HepG2 (cell line): ENCODE results near the gene JAZF1. TPM values are rescaled to one million over a fixed set of nuclear protein-coding genes. Genes with fewer than 3 reads are reported as not detected.
A peak's percentile ranks its signal among the peaks of the same experiment; 100 is the strongest.

ENCODE experiments used
- ATAC-seq: fragments of 200-7000 bp; cut with Tn5 transposase; 3 replicates; pipeline ENCODE4 v1.9.1; 2020; ENCODE audit warnings: mild to moderate bottlenecking, moderate library complexity
- BruUV-seq: library from RNA; stranded (reverse); fragments of 400-500 nt; replicated peaks from 2 replicates; lab custom pipeline; 2021; lab: Mats Ljungman, UMichigan
- CTCF ChIA-PET: fragments of 300-600 bp; formaldehyde crosslinking; extraction: SDS; loops from one replicate; lab custom pipeline; 2021; ENCODE audit warnings: low total read pairs, inconsistent platforms, low intra/inter-chr PET ratio; lab: Yijun Ruan, JAX
- POLR2A ChIA-PET: fragments of 350-600 bp; sonication (Branson Sonifier 250); formaldehyde crosslinking; loops from one replicate; lab custom pipeline; 2020; ENCODE audit warnings: antibody characterized with exemption, inconsistent platforms; lab: Yijun Ruan, JAX
- DNase-seq: peaks from one replicate; pipeline ENCODE4 v3.0.0-alpha.2; 2015; ENCODE audit warnings: low spot score
- FAIRE-seq: peaks from 3 replicates; lab custom pipeline; 2011; peaks lifted over from hg19 to GRCh38; lab: Jason Lieb, UNC
- H2AFZ ChIP-seq: one replicate; pipeline ENCODE4 v1.6.1; 2011; ENCODE audit warnings: low read length, inconsistent platforms
- H3K27ac ChIP-seq: fragments of 300-600 bp; 3 replicates; pipeline ENCODE4 v1.8.0; 2011; ENCODE audit warnings: mixed run types, mild to moderate bottlenecking, mixed read lengths, low read length, inconsistent platforms; ENCODE audit not compliant: insufficient read depth; ENCODE audit errors: extremely low read length
- H3K27me3 ChIP-seq, 2 experiments: fragments of 200-600 bp in 1 of 2; 2 replicates in 1 of 2; 3 replicates in 1 of 2; pipeline versions ENCODE4 v1.6.0 to v1.8.0; 2011; ENCODE audit warnings: low read length in 2 of 2, mild to moderate bottlenecking in 2 of 2, moderate library complexity in 2 of 2, inconsistent platforms in 1 of 2; ENCODE audit not compliant: insufficient read depth in 2 of 2, control insufficient read depth in 1 of 2
- H3K36me3 ChIP-seq, 2 experiments: fragments of 200-600 bp in 1 of 2; replicated peaks in 1 of 2; 2 replicates in 1 of 2; 3 replicates in 1 of 2; pipeline versions ENCODE4 v1.5.1 to v1.8.0; 2011; ENCODE audit warnings: low read length in 2 of 2, inconsistent platforms in 1 of 2; ENCODE audit not compliant: insufficient read depth in 2 of 2, control insufficient read depth in 1 of 2
- H3K4me1 ChIP-seq: 2 replicates; pipeline ENCODE4 v1.5.1; 2012; ENCODE audit warnings: low read length, inconsistent platforms; ENCODE audit not compliant: insufficient read depth
- H3K4me2 ChIP-seq: 2 replicates; pipeline ENCODE4 v1.6.0; 2011; ENCODE audit warnings: low read depth, low read length, inconsistent platforms
- H3K4me3 ChIP-seq, 3 experiments: fragments of 200-600 bp in 1 of 3; sonication (generic), shearing (Covaris generic) in 1 of 3; replicated peaks in 1 of 3; 2 replicates each; pipeline ENCODE4 v1.5.1; 2011 to 2016; ENCODE audit warnings: low read length in 3 of 3, inconsistent platforms in 2 of 3, low read depth in 2 of 3, mild to moderate bottlenecking in 2 of 3, control low read depth in 1 of 3, mixed read lengths in 1 of 3; ENCODE audit not compliant: insufficient read depth in 1 of 3
- H3K79me2 ChIP-seq: one replicate; pipeline ENCODE4 v1.6.1; 2011; ENCODE audit warnings: low read length, inconsistent platforms; ENCODE audit not compliant: insufficient read depth
- H3K9ac ChIP-seq: 2 replicates; pipeline ENCODE4 v1.6.0; 2011; ENCODE audit warnings: mild to moderate bottlenecking, low read depth, low read length, inconsistent platforms; ENCODE audit not compliant: insufficient read depth
- H3K9me3 ChIP-seq: 2 replicates; pipeline ENCODE4 v1.5.1; 2012; ENCODE audit warnings: mild to moderate bottlenecking, low read length
- H4K20me1 ChIP-seq: 2 replicates; pipeline ENCODE4 v1.6.0; 2011; ENCODE audit warnings: inconsistent platforms, mild to moderate bottlenecking, low read length, moderate library complexity; ENCODE audit not compliant: insufficient read depth
- CREB1 ChIP-seq, 2 experiments: fragments of 450-650 bp in 1 of 2; IDR thresholded peaks; 2 replicates each; pipeline ENCODE4 v1.6.1; 2016 to 2017; ENCODE audit warnings: control low read depth in 1 of 2, mild to moderate bottlenecking in 1 of 2, missing compliant biosample characterization in 1 of 2, missing genetic modification characterization in 1 of 2
- DBP ChIP-seq: sonication (generic); formaldehyde crosslinking; IDR thresholded peaks from 2 replicates; pipeline ENCODE4 v1.4.0; 2020; ENCODE audit warnings: missing genetic modification reagents; ENCODE audit errors: not compliant biosample characterization
- DMTF1 ChIP-seq: sonication (generic); formaldehyde crosslinking; IDR thresholded peaks from 2 replicates; pipeline ENCODE4 v1.4.0; 2020; ENCODE audit warnings: mild to moderate bottlenecking, missing genetic modification reagents
- GPN1 ChIP-seq: sonication (generic); formaldehyde crosslinking; IDR thresholded peaks from 2 replicates; pipeline ENCODE4 v1.5.1; 2020; ENCODE audit warnings: missing genetic modification reagents, borderline replicate concordance
- HNF4G ChIP-seq, 2 experiments: sonication (generic) in 1 of 2; formaldehyde crosslinking in 1 of 2; IDR thresholded peaks; 2 replicates each; pipeline versions ENCODE4 v1.4.0 to v1.6.1; 2011 to 2020; ENCODE audit warnings: borderline replicate concordance in 2 of 2, low read depth in 2 of 2, mild to moderate bottlenecking in 2 of 2, low read length in 1 of 2, missing genetic modification reagents in 1 of 2, moderate library complexity in 1 of 2
- SKI ChIP-seq: fragments of 450-650 bp; IDR thresholded peaks from one replicate; pipeline ENCODE4 v1.6.1; 2018; ENCODE audit warnings: mild to moderate bottlenecking; ENCODE audit not compliant: partially characterized antibody
- ZNF333 ChIP-seq: sonication (generic); formaldehyde crosslinking; IDR thresholded peaks from 2 replicates; pipeline ENCODE4 v1.4.0; 2020; ENCODE audit warnings: mild to moderate bottlenecking, missing genetic modification reagents, borderline replicate concordance
- ZNF431 ChIP-seq: sonication (generic); formaldehyde crosslinking; IDR thresholded peaks from 2 replicates; pipeline ENCODE4 v1.9.0; 2022; ENCODE audit warnings: missing genetic modification reagents, low read depth, mild to moderate bottlenecking, borderline replicate concordance
- ZNF562 ChIP-seq: sonication (generic); formaldehyde crosslinking; IDR thresholded peaks from 2 replicates; pipeline ENCODE4 v1.8.0; 2022; ENCODE audit warnings: missing genetic modification reagents, borderline replicate concordance
- ZNF629 ChIP-seq: sonication (generic); formaldehyde crosslinking; conservative IDR thresholded peaks from 2 replicates; pipeline ENCODE4 v1.5.0; 2020; ENCODE audit warnings: missing genetic modification reagents
- ZNF672 ChIP-seq: sonication (generic); formaldehyde crosslinking; IDR thresholded peaks from 2 replicates; pipeline ENCODE4 v1.8.1; 2022; ENCODE audit warnings: missing genetic modification reagents
- ZNF768 ChIP-seq: sonication (generic); formaldehyde crosslinking; IDR thresholded peaks from 2 replicates; pipeline ENCODE4 v1.4.0; 2020; ENCODE audit warnings: missing genetic modification reagents
- ZSCAN22 ChIP-seq: sonication (generic); formaldehyde crosslinking; IDR thresholded peaks from 2 replicates; pipeline ENCODE4 v1.4.0; 2020; ENCODE audit warnings: mild to moderate bottlenecking, missing genetic modification reagents
- WGBS: methylation state at CpG from one replicate; pipeline ENCODE4 v1.1.6; 2017; ENCODE audit warnings: low lambda C conversion rate; 5-methylcytosine and 5-hydroxymethylcytosine counted together
- in situ Hi-C: cut with HindIII; loops from 2 replicates; pipeline ENCODE4 v1.10.0; 2017; ENCODE audit warnings: low pct_unique_long_range_greater_than_20kb; ENCODE audit not compliant: extremely low pct_ligation_motif_present
- intact Hi-C: fragments of 100-400 bp; cut with micrococcal nuclease; formaldehyde crosslinking; loops from one replicate; pipeline ENCODE4 v1.10.0; 2022; ENCODE audit not compliant: unreplicated experiment
- polyA plus RNA-seq, 8 experiments: library from polyadenylated mRNA; depleted of rRNA in 3 of 8; stranded (reverse) in 7 of 8; unstranded in 1 of 8; fragments of >200 nt; fragmentation: Illumina TruSeq in 4 of 8; extraction: Trizol in 4 of 8; gene quantifications; 2 replicates each; pipeline versions ENCODE4 v1.2.1 to v1.2.3, GENCODE V29; 2011 to 2016; ENCODE audit warnings: low read depth in 4 of 8, missing spikeins in 1 of 8, mixed read lengths in 1 of 8; ENCODE audit not compliant: insufficient read depth in 1 of 8
- total RNA-seq, 5 experiments: library from RNA; depleted of rRNA; stranded (reverse); fragments of >200 nt; fragmentation: Illumina TruSeq; extraction: Trizol; gene quantifications; 2 replicates each; pipeline ENCODE4 v1.2.3, GENCODE V29; 2016; ENCODE audit warnings: low read depth in 1 of 5

JAZF1 gene
- total and polyA plus RNA-seq, 2 of the 13 experiments (the other 11 are each of a cell fraction or from before 2014, with no cell fraction given) = not detected

- TF ChIP-seq ZNF431 (CRISPR knock-in tag) = no peak
- TF ChIP-seq ZSCAN22 (CRISPR knock-in tag) = no peak
Observed at GRCh38 chr7:27846388-27846787, 334.2 kb downstream of the JAZF1 start (continued).

- CTCF ChIA-PET = no interaction called here
- peaks cover 3 to 32% of the 10 kb centered on the region in 2 experiments; a peak in 4 of 5 replicates for H3K27me3 ChIP-seq
- in situ Hi-C loops (no loop called here), intact Hi-C loops (no loop called here)
- H3K9me3 ChIP-seq = no peaks in the 10 kb centered on the region
- no peaks in the 10 kb centered on the region for H3K79me2 ChIP-seq
- DNase-seq = no peak
- no peak overlapping the region for H3K9ac ChIP-seq
- ATAC-seq = no peak
- 53% methylated on average over 15 of the region's 15 CpGs for WGBS
- H2AFZ ChIP-seq = no peak overlapping the region
- TF ChIP-seq ZNF768 = peak; percentile 54; the same call in 1 of the 2 replicates
- TF ChIP-seq SKI = no peak
- TF ChIP-seq ZNF629 = 0 out of 2 replicates have a peak, but pooled peaks have one; percentile 14
- no peaks in the 10 kb centered on the region for H3K4me1 ChIP-seq
- no peak overlapping the region for H3K4me3 ChIP-seq
- no TSS peak for BruUV-seq
- FAIRE-seq = no peak
- H3K4me2 ChIP-seq = no peak overlapping the region
- no peaks in the 10 kb centered on the region for H3K36me3 ChIP-seq
- no peak overlapping the region for H3K27ac ChIP-seq
- POLR2A ChIA-PET = no interaction called here
- no peaks in the 10 kb centered on the region for H4K20me1 ChIP-seq
Observed at GRCh38 chr7:27843584-27844305, 336.9 kb downstream of the JAZF1 start.

GRCh38 chr7:27842851-27843250 is 337.7 kb downstream of the JAZF1 start:
- ATAC-seq (no peak; the same call in 2 of the 3 replicates), DNase-seq (no peak), FAIRE-seq (no peak)
- Histone ChIP-seq H3K27me3 (peaks cover 3 to 32% of the 10 kb centered on the region in 2 experiments; a peak in 4 of 5 replicates), H3K4me1 (no peaks in the 10 kb centered on the region), H3K79me2 (no peaks in the 10 kb centered on the region), H3K9ac (no peak overlapping the region), H3K4me2 (no peak overlapping the region), H3K4me3 (no peak overlapping the region), H3K36me3 (no peaks in the 10 kb centered on the region), H4K20me1 (no peaks in the 10 kb centered on the region), H3K27ac (no peak overlapping the region), H2AFZ (no peak overlapping the region), H3K9me3 (no peaks in the 10 kb centered on the region)
- intact Hi-C loops (no loop called here), in situ Hi-C loops (no loop called here)
- 48% methylated on average over 9 of the region's 9 CpGs for WGBS
- ChIA-PET CTCF (no interaction called here), POLR2A (no interaction called here)
- no TSS peak for BruUV-seq
- no peak for TF ChIP-seq CREB1 (IDR thresholded peaks at IDR 0.05)
- no peak for TF ChIP-seq CREB1 (CRISPR knock-in tag; IDR thresholded peaks at IDR 0.05)
- no peak for TF ChIP-seq ZNF672 (CRISPR knock-in tag)
- TF ChIP-seq ZNF562 (CRISPR knock-in tag) = no peak
- no peak for TF ChIP-seq ZNF333 (CRISPR knock-in tag)
- TF ChIP-seq HNF4G (IDR thresholded peaks at IDR 0.05; ENCODE audit: borderline replicate concordance, low read depth, low read length) = no peak
- TF ChIP-seq HNF4G (CRISPR knock-in tag; IDR thresholded peaks at IDR 0.05; ENCODE audit: borderline replicate concordance, low read depth) = no peak
- no peak for TF ChIP-seq DBP
- TF ChIP-seq DMTF1 (CRISPR knock-in tag) = no peak
- no peak for TF ChIP-seq GPN1 (CRISPR knock-in tag)
